B cell (primary cell): Measurements from ENCODE around the gene MYL6.

ENCODE experiments used
- CTCF ChIP-seq: fragments of 200-600 bp; IDR thresholded peaks from one replicate; pipeline ENCODE4 v1.8.0; 2022; ENCODE audit warnings: antibody characterized with exemption, mild to moderate bottlenecking
- EZH2 ChIP-seq: IDR thresholded peaks from 2 replicates; pipeline ENCODE4 v1.6.1; 2012; ENCODE audit warnings: borderline replicate concordance, low read depth, mild to moderate bottlenecking, moderate library complexity, low read length; ENCODE audit not compliant: insufficient read depth, poor library complexity, severe bottlenecking

- TF ChIP-seq CTCF (no peak), EZH2 (no peak)
Observed at GRCh38 chr12:56153678-56154065, 4.5 kb upstream of the MYL6 start.
